Endothelial cell (in vitro differentiated cells): ENCODE measurements around the gene NR4A2. TPM values are rescaled to one million over a fixed set of nuclear protein-coding genes. Genes with fewer than 3 reads are reported as not detected.

Source experiments
- DNase-seq: peaks from one replicate; pipeline ENCODE4 v3.0.0; 2021; ENCODE audit warnings: low spot score
- H3K27ac Mint-ChIP-seq: one replicate; pipeline ENCODE4 v1.8.0; 2021; ENCODE audit warnings: mixed read lengths, inconsistent platforms; ENCODE audit not compliant: unreplicated experiment
- H3K27me3 Mint-ChIP-seq: one replicate; pipeline ENCODE4 v1.8.0; 2021; ENCODE audit warnings: mild to moderate bottlenecking, moderate library complexity, mixed read lengths, inconsistent platforms; ENCODE audit not compliant: unreplicated experiment
- H3K36me3 Mint-ChIP-seq: one replicate; pipeline ENCODE4 v1.8.0; 2021; ENCODE audit warnings: mild to moderate bottlenecking, low read depth, mixed read lengths, inconsistent platforms; ENCODE audit not compliant: unreplicated experiment
- H3K4me1 Mint-ChIP-seq: one replicate; pipeline ENCODE4 v1.8.0; 2021; ENCODE audit warnings: mild to moderate bottlenecking, mixed read lengths, inconsistent platforms; ENCODE audit not compliant: unreplicated experiment
- H3K4me3 Mint-ChIP-seq: one replicate; pipeline ENCODE4 v1.8.0; 2021; ENCODE audit warnings: mild to moderate bottlenecking, mixed read lengths, inconsistent platforms; ENCODE audit not compliant: unreplicated experiment
- H3K9me3 Mint-ChIP-seq: one replicate; pipeline ENCODE4 v1.8.0; 2021; ENCODE audit warnings: mixed read lengths, inconsistent platforms; ENCODE audit not compliant: unreplicated experiment
- total RNA-seq: library from RNA; stranded (reverse); fragmentation: NEBNext Ultra II Directional; extraction: Animal tissue kit (Norgen Biotek cat#: 25700); gene quantifications from one replicate; pipeline ENCODE4 v1.2.1, GENCODE V29; 2021; ENCODE audit not compliant: unreplicated experiment
- TF ChIP-seq, protein P1 (sequence below): fragments of 200-600 bp; sonication (generic); IDR thresholded peaks from one replicate; pipeline ENCODE4 v1.5.0; 2021; ENCODE audit warnings: antibody characterized with exemption; ENCODE audit not compliant: unreplicated experiment

The NR4A2 gene
- total RNA-seq, 1 donor from 2014 or later = 3.9 TPM

GRCh38 chr2:156363141-156363540 is 30.6 kb upstream of the NR4A2 start:
- H3K27me3 Mint-ChIP-seq = peaks cover 7% of the 10 kb centered on the region
- DNase-seq = no peak
- peaks cover 7% of the 10 kb centered on the region for H3K9me3 Mint-ChIP-seq
- TF ChIP-seq, protein P1, sequence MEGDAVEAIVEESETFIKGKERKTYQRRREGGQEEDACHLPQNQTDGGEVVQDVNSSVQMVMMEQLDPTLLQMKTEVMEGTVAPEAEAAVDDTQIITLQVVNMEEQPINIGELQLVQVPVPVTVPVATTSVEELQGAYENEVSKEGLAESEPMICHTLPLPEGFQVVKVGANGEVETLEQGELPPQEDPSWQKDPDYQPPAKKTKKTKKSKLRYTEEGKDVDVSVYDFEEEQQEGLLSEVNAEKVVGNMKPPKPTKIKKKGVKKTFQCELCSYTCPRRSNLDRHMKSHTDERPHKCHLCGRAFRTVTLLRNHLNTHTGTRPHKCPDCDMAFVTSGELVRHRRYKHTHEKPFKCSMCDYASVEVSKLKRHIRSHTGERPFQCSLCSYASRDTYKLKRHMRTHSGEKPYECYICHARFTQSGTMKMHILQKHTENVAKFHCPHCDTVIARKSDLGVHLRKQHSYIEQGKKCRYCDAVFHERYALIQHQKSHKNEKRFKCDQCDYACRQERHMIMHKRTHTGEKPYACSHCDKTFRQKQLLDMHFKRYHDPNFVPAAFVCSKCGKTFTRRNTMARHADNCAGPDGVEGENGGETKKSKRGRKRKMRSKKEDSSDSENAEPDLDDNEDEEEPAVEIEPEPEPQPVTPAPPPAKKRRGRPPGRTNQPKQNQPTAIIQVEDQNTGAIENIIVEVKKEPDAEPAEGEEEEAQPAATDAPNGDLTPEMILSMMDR = no peak
- peaks cover 8% of the 10 kb centered on the region for H3K36me3 Mint-ChIP-seq
- no peaks in the 10 kb centered on the region for H3K4me1 Mint-ChIP-seq
- H3K27ac Mint-ChIP-seq = no peak overlapping the region
- no peak overlapping the region for H3K4me3 Mint-ChIP-seq

DNA sequence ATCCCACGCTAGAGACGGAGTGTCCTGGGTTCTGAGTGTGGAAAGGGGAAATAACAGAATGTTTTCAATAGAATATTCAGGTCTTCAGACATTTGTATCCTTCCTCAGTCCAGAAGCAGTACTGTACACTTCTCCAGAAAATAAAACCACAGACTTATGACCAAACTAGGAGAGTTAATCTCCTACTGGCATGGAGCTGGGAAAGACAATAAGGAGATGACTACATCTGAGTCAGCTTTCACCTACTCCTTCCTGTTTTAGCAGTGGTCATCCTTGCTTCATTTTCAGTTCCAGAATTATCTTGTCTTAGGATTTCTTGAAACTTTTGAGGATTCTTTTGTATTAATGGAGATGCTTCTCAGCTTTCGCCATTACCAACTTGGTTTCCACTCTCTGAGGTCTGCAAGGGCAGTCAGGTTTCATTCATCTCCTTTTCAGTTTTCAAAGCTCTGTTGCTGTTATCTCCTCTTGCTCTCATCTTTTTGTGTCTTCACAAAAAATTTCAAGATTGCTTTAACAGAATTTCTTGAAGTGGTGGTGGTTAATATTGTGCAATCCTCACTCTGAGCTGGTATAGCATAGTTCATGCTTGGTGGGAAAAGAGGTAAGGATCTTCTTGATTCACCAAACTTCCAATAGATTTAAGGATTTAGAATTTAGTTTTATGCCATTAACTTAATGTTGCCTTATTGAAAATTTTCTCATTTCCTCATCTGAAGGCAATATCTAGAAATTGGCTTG is 23.7 kb upstream of the NR4A2 start:
- H3K4me1 Mint-ChIP-seq = peaks cover 2% of the 10 kb centered on the region
- no peak for DNase-seq
- no peaks in the 10 kb centered on the region for H3K36me3 Mint-ChIP-seq
- H3K27me3 Mint-ChIP-seq = no peaks in the 10 kb centered on the region
- TF ChIP-seq, protein P1 = no peak
- no peak overlapping the region for H3K27ac Mint-ChIP-seq
- no peak overlapping the region for H3K4me3 Mint-ChIP-seq
- H3K9me3 Mint-ChIP-seq = no peaks in the 10 kb centered on the region

DNA sequence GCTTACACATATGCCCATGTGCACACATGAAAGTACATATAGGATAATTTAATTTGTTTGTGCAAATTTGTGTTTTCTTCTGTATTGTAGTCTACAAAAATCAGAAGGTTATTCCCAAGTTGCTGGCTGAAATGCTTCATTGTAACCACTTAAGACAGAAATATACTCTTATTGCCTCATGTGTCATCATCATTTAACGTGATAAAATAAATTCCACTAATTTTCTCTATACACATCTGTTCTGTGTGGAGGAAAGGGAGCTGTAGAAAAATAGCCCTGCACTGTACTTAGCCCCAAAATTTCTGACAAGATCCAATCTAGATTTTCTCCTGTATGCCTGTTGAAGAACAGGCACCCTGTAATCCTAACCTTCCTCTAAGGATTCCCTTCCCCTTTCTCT is 20.4 kb upstream of the NR4A2 start:
- Mint-ChIP-seq H3K9me3 (no peaks in the 10 kb centered on the region), H3K4me1 (peaks cover 12% of the 10 kb centered on the region)

DNA sequence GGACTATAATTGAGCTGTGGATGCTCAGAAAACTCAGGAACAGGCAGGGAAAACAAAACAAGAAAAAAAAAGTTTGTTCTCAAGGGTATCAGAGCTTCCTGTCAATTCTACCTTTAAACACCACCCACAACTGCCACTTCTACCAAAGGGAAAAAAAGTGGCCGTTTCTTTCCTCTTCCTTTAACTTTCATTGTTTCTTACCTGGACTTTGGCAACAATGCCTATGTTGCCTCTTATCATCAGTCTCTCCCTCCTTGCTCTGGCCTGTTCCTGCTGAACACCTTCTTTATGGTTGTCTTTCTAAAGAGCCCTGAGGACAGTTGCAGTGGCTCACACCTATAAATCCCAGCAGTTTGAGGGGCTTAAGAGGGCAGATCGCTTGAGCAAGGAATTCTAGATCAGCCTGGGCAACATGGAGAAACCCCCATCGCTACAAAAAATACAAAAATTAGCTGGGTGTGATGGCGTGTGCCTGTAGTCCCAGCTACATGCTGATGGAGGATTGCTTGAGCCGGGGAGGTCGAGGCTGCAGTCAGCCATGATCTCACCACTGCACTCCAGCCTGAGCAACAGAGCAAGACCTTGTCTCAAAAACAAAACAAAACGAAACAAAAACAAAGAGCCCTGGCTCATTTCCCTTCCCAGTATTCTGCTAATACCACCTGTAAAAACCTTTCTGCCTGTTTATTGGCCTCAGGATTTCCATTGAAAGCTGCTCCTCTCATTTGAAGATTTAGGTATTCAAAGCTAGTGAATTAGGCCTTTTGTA is 18.0 kb upstream of the NR4A2 start:
- TF ChIP-seq, protein P1 = no peak
- peak overlapping the region; percentile 33 for H3K27ac Mint-ChIP-seq
- H3K36me3 Mint-ChIP-seq = no peaks in the 10 kb centered on the region
- no peaks in the 10 kb centered on the region for H3K9me3 Mint-ChIP-seq
- H3K4me3 Mint-ChIP-seq = no peak overlapping the region
- peaks cover 12% of the 10 kb centered on the region for H3K4me1 Mint-ChIP-seq
- DNase-seq = no peak
- H3K27me3 Mint-ChIP-seq = no peaks in the 10 kb centered on the region

More for the DNA sequence above, 20.4 kb upstream of the NR4A2 start:
- TF ChIP-seq, protein P1 = no peak
- no peaks in the 10 kb centered on the region for H3K27me3 Mint-ChIP-seq
- H3K27ac Mint-ChIP-seq = no peak overlapping the region
- H3K4me3 Mint-ChIP-seq = no peak overlapping the region
- no peaks in the 10 kb centered on the region for H3K36me3 Mint-ChIP-seq
- no peak for DNase-seq

DNA sequence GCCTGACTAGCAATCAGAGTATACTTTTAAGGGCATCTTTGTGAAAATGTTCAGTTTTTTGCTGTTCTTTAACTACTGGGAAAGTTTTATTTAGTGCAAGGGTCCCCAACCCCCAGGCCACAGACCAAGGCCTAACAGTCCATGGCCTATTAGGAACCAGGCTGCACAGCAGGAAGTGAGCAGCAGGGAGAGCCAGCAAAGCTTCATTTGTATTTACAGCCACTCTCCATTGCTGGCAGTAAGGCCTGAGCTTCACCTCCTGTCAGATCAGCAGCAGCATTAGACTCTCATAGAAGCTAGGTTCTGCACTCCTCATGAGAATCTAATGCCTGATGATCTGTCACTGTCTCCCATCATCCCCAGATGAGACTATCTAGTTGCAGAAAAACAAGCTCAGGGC is 17.1 kb upstream of the NR4A2 start:
- Mint-ChIP-seq H3K9me3 (no peaks in the 10 kb centered on the region), H3K4me1 (peaks cover 12% of the 10 kb centered on the region), H3K27me3 (no peaks in the 10 kb centered on the region), H3K36me3 (no peaks in the 10 kb centered on the region), H3K27ac (no peak overlapping the region), H3K4me3 (no peak overlapping the region)
- DNase-seq = no peak
- TF ChIP-seq, protein P1 = no peak
